Measurements from ENCODE around the gene FUCA1. TPM values are rescaled to one million over a fixed set of nuclear protein-coding genes. Genes with fewer than 3 reads are reported as not detected.

FUCA1 gene
- total and polyA plus RNA-seq, 10 of the 15 experiments (the other 5 are each of a cell fraction or from before 2014, with no cell fraction given) = 33.3 to 117 (median 52.6) TPM

DNA sequence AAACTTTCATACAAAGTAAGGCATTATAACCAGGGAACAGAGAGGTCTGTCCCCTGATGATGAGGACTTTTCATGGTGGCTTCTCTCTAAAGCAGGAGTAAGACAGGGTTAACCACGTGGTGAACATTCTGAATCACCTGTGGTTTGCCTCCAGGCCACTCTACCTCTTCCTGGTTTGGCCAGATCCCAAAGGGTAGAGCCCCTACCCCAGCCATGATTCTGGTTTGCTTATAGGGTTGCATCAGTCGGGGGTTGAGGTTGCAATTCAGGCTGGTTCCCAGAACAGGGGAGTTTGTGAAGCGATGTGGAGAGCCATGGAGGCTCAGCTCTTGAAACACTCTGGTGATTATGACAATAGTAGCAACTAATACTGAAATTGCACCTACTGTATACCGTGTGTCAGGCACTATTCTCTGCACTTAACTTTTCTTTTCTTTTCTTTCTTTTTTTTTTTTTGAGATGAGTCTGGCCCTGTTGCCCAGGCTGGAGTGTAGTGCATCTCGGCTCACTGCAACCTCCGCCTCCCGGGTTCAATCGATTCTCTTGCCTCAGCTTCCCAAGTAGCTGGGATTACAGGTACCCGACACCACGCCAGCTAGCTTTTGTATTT lies 36.8 kb upstream of the FUCA1 start (continued):
- TF ChIP-seq, protein P1, sequence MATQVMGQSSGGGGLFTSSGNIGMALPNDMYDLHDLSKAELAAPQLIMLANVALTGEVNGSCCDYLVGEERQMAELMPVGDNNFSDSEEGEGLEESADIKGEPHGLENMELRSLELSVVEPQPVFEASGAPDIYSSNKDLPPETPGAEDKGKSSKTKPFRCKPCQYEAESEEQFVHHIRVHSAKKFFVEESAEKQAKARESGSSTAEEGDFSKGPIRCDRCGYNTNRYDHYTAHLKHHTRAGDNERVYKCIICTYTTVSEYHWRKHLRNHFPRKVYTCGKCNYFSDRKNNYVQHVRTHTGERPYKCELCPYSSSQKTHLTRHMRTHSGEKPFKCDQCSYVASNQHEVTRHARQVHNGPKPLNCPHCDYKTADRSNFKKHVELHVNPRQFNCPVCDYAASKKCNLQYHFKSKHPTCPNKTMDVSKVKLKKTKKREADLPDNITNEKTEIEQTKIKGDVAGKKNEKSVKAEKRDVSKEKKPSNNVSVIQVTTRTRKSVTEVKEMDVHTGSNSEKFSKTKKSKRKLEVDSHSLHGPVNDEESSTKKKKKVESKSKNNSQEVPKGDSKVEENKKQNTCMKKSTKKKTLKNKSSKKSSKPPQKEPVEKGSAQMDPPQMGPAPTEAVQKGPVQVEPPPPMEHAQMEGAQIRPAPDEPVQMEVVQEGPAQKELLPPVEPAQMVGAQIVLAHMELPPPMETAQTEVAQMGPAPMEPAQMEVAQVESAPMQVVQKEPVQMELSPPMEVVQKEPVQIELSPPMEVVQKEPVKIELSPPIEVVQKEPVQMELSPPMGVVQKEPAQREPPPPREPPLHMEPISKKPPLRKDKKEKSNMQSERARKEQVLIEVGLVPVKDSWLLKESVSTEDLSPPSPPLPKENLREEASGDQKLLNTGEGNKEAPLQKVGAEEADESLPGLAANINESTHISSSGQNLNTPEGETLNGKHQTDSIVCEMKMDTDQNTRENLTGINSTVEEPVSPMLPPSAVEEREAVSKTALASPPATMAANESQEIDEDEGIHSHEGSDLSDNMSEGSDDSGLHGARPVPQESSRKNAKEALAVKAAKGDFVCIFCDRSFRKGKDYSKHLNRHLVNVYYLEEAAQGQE (IDR thresholded peaks at IDR 0.05; ENCODE audit: low read depth, low read length) = no peak
- no peak for TF ChIP-seq POLR2AphosphoS2 (IDR thresholded peaks at IDR 0.05; ENCODE audit: low read depth, low read length)
- TF ChIP-seq, protein P2, sequence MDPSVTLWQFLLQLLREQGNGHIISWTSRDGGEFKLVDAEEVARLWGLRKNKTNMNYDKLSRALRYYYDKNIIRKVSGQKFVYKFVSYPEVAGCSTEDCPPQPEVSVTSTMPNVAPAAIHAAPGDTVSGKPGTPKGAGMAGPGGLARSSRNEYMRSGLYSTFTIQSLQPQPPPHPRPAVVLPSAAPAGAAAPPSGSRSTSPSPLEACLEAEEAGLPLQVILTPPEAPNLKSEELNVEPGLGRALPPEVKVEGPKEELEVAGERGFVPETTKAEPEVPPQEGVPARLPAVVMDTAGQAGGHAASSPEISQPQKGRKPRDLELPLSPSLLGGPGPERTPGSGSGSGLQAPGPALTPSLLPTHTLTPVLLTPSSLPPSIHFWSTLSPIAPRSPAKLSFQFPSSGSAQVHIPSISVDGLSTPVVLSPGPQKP (IDR thresholded peaks at IDR 0.05; ENCODE audit: low read depth, low read length) = no peak
- TF ChIP-seq EED (IDR thresholded peaks at IDR 0.05; ENCODE audit: low read depth) = peak; percentile 93
- peak; percentile 75 for TF ChIP-seq NBN (IDR thresholded peaks at IDR 0.05)
- TF ChIP-seq HDGF (IDR thresholded peaks at IDR 0.05) = 0 out of 2 replicates have a peak, but pooled peaks have one; percentile 37
- peak; percentile 56 for TF ChIP-seq NR2F1 (conservative IDR thresholded peaks at IDR 0.05)
- TF ChIP-seq CEBPB (IDR thresholded peaks at IDR 0.05; ENCODE audit: borderline replicate concordance in 1 of 2, low read depth in 2 of 2, low read length in 2 of 2) = peak in 1 of 2 experiments; percentile 20; a peak in 1 of 4 replicates
- TF ChIP-seq POLR2AphosphoS5 (IDR thresholded peaks at IDR 0.05; ENCODE audit: low read length) = 0 out of 2 replicates have a peak, but pooled peaks have one; percentile 33
- no peak for TF ChIP-seq NR2C2 (IDR thresholded peaks at IDR 0.05; ENCODE audit: borderline replicate concordance, control insufficient read depth, insufficient read length, low read depth)
- TF ChIP-seq, protein P3, sequence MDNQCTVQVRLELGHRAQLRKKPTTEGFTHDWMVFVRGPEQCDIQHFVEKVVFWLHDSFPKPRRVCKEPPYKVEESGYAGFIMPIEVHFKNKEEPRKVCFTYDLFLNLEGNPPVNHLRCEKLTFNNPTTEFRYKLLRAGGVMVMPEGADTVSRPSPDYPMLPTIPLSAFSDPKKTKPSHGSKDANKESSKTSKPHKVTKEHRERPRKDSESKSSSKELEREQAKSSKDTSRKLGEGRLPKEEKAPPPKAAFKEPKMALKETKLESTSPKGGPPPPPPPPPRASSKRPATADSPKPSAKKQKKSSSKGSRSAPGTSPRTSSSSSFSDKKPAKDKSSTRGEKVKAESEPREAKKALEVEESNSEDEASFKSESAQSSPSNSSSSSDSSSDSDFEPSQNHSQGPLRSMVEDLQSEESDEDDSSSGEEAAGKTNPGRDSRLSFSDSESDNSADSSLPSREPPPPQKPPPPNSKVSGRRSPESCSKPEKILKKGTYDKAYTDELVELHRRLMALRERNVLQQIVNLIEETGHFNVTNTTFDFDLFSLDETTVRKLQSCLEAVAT (IDR thresholded peaks at IDR 0.05) = peak; percentile 76
- peak; percentile 77 for TF ChIP-seq RAD51 (IDR thresholded peaks at IDR 0.05)
- no peak for TF ChIP-seq BRCA1 (IDR thresholded peaks at IDR 0.05; ENCODE audit: low read depth, low read length)
- TF ChIP-seq CREM (IDR thresholded peaks at IDR 0.05; ENCODE audit: low read depth) = peak; percentile 43; the same call in 1 of the 2 replicates
- no peak for TF ChIP-seq SMAD5 (IDR thresholded peaks at IDR 0.05; ENCODE audit: low read depth)
- TF ChIP-seq, protein P4, sequence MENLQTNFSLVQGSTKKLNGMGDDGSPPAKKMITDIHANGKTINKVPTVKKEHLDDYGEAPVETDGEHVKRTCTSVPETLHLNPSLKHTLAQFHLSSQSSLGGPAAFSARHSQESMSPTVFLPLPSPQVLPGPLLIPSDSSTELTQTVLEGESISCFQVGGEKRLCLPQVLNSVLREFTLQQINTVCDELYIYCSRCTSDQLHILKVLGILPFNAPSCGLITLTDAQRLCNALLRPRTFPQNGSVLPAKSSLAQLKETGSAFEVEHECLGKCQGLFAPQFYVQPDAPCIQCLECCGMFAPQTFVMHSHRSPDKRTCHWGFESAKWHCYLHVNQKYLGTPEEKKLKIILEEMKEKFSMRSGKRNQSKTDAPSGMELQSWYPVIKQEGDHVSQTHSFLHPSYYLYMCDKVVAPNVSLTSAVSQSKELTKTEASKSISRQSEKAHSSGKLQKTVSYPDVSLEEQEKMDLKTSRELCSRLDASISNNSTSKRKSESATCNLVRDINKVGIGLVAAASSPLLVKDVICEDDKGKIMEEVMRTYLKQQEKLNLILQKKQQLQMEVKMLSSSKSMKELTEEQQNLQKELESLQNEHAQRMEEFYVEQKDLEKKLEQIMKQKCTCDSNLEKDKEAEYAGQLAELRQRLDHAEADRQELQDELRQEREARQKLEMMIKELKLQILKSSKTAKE (IDR thresholded peaks at IDR 0.05; ENCODE audit: low read depth, poor library complexity, severe bottlenecking) = peak; percentile 93
- TF ChIP-seq NFIC (IDR thresholded peaks at IDR 0.05; ENCODE audit: low read depth, low read length) = no peak
- TF ChIP-seq TBL1XR1 (IDR thresholded peaks at IDR 0.05; ENCODE audit: low read depth, low read length) = no peak
- no peak for TF ChIP-seq TAF1 (IDR thresholded peaks at IDR 0.05; ENCODE audit: borderline replicate concordance, low read depth, low read length)
- no peak for TF ChIP-seq BMI1 (IDR thresholded peaks at IDR 0.05; ENCODE audit: borderline replicate concordance)
- TF ChIP-seq CBFB (IDR thresholded peaks at IDR 0.05; ENCODE audit: low read depth) = peak; percentile 91
